Neural progenitor cell (in vitro differentiated cells): ENCODE results near the gene SLC35F3. TPM values are rescaled to one million over a fixed set of nuclear protein-coding genes. Genes with fewer than 3 reads are reported as not detected.

ENCODE experiments used
- DNase-seq: peaks from one replicate; pipeline ENCODE4 v3.0.0-alpha.2; 2016; ENCODE audit warnings: low spot score
- H2AFZ ChIP-seq: fragments of 200-600 bp; sonication (generic); replicated peaks from 2 replicates; pipeline ENCODE4 v1.6.1; 2016; ENCODE audit warnings: antibody characterized with exemption
- H3F3A ChIP-seq: fragments of 200-600 bp; sonication (generic); 2 replicates; pipeline ENCODE4 v1.6.1; 2016; ENCODE audit warnings: antibody characterized with exemption, low read depth
- H3K27ac ChIP-seq: fragments of 200-600 bp; sonication (generic); 2 replicates; pipeline ENCODE4 v1.5.1; 2016; ENCODE audit warnings: mild to moderate bottlenecking
- H3K27me3 ChIP-seq: fragments of 200-600 bp; sonication (generic); 2 replicates; pipeline ENCODE4 v1.6.1; 2016; ENCODE audit warnings: mild to moderate bottlenecking, moderate library complexity
- H3K36me3 ChIP-seq: fragments of 200-600 bp; sonication (generic); 2 replicates; pipeline ENCODE4 v1.5.1; 2016
- H3K4me1 ChIP-seq: fragments of 200-600 bp; sonication (generic); 2 replicates; pipeline ENCODE4 v1.6.1; 2016; ENCODE audit warnings: mixed run types
- H3K4me2 ChIP-seq: fragments of 200-600 bp; sonication (generic); 2 replicates; pipeline ENCODE4 v1.6.1; 2016
- H3K4me3 ChIP-seq: fragments of 200-600 bp; sonication (generic); 2 replicates; pipeline ENCODE4 v1.5.1; 2016
- H3K79me2 ChIP-seq: fragments of 200-600 bp; sonication (generic); 2 replicates; pipeline ENCODE4 v1.6.1; 2016; ENCODE audit warnings: low read depth
- H3K9ac ChIP-seq: fragments of 200-600 bp; sonication (generic); 2 replicates; pipeline ENCODE4 v1.6.1; 2016
- H3K9me3 ChIP-seq: fragments of 200-600 bp; sonication (generic); 2 replicates; pipeline ENCODE4 v1.5.1; 2016; ENCODE audit warnings: low read depth
- H4K20me1 ChIP-seq: fragments of 200-600 bp; sonication (generic); 2 replicates; pipeline ENCODE4 v1.6.1; 2016; ENCODE audit warnings: low read depth
- H3K27ac Mint-ChIP-seq: 3 replicates; pipeline ENCODE4 v1.8.0; 2021; ENCODE audit warnings: mixed read lengths
- H3K27me3 Mint-ChIP-seq: 2 replicates; pipeline ENCODE4 v1.8.0; 2022; ENCODE audit warnings: low read depth, mild to moderate bottlenecking, inconsistent platforms, moderate library complexity, mixed read lengths; ENCODE audit not compliant: insufficient read depth
- H3K36me3 Mint-ChIP-seq: 3 replicates; pipeline ENCODE4 v1.8.0; 2021; ENCODE audit warnings: mixed read lengths
- H3K4me1 Mint-ChIP-seq: 3 replicates; pipeline ENCODE4 v1.8.0; 2021; ENCODE audit warnings: mixed read lengths
- H3K4me3 Mint-ChIP-seq: 3 replicates; pipeline ENCODE4 v1.8.0; 2021; ENCODE audit warnings: mild to moderate bottlenecking, moderate library complexity, mixed read lengths
- H3K9me3 Mint-ChIP-seq: 3 replicates; pipeline ENCODE4 v1.8.0; 2020; ENCODE audit warnings: mixed read lengths
- EZH2 ChIP-seq: fragments of 200-600 bp; sonication (generic); IDR thresholded peaks from 2 replicates; pipeline ENCODE4 v1.6.1; 2017; ENCODE audit warnings: antibody characterized with exemption, mild to moderate bottlenecking, moderate library complexity
- EZH2phosphoT487 ChIP-seq: fragments of 200-600 bp; sonication (generic); IDR thresholded peaks from 2 replicates; pipeline ENCODE4 v1.6.1; 2017; ENCODE audit warnings: antibody characterized with exemption
- total RNA-seq: library from RNA; depleted of rRNA; stranded (reverse); fragments of >200 nt; gene quantifications from 2 replicates; pipeline ENCODE4 v1.2.3, GENCODE V29; 2015; ENCODE audit warnings: low replicate concordance
- TF ChIP-seq, protein P1 (sequence below): fragments of 200-600 bp; sonication (generic); IDR thresholded peaks from 2 replicates; pipeline ENCODE4 v1.5.1; 2017; ENCODE audit warnings: antibody characterized with exemption, mild to moderate bottlenecking

SLC35F3 gene
- total RNA-seq, 1 donor from 2014 or later, result 0.79 TPM

DNA sequence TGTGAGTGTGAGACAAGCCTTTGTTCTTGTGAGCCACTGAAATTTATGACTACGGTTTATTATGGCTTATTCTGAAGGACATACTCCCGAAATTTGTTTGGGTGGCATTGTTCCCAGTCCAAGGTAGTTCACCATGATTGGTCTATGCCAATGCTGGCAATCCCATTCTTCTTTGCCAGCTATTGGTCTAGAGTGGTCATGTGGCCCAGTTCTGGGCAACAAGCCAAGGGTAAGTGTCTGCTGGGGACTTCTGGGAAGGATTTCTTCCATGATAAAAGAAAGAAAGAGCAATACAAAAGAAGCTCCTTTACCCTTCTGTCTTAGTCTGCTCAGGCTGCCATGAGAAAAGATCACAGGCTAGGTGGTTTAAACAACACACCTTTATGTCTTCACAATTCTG, 201.6 kb downstream of the SLC35F3 start:
- Mint-ChIP-seq H3K4me3 (no peak overlapping the region), H3K27ac (no peak overlapping the region), H3K36me3 (no peaks in the 10 kb centered on the region), H3K9me3 (no peaks in the 10 kb centered on the region), H3K27me3 (peaks cover 2% of the 10 kb centered on the region), H3K4me1 (peaks cover 4% of the 10 kb centered on the region)
- Histone ChIP-seq H3K4me2 (no peak overlapping the region), H3K27me3 (no peaks in the 10 kb centered on the region), H3K4me3 (no peak overlapping the region), H3K9ac (no peak overlapping the region), H3K4me1 (no peaks in the 10 kb centered on the region), H3K79me2 (no peaks in the 10 kb centered on the region), H3F3A (no peaks in the 10 kb centered on the region), H3K27ac (no peak overlapping the region), H2AFZ (no peak overlapping the region), H3K9me3 (no peaks in the 10 kb centered on the region), H4K20me1 (no peaks in the 10 kb centered on the region), H3K36me3 (no peaks in the 10 kb centered on the region)
- DNase-seq, result no peak
- TF ChIP-seq EZH2, result no peak
- TF ChIP-seq, protein P1, sequence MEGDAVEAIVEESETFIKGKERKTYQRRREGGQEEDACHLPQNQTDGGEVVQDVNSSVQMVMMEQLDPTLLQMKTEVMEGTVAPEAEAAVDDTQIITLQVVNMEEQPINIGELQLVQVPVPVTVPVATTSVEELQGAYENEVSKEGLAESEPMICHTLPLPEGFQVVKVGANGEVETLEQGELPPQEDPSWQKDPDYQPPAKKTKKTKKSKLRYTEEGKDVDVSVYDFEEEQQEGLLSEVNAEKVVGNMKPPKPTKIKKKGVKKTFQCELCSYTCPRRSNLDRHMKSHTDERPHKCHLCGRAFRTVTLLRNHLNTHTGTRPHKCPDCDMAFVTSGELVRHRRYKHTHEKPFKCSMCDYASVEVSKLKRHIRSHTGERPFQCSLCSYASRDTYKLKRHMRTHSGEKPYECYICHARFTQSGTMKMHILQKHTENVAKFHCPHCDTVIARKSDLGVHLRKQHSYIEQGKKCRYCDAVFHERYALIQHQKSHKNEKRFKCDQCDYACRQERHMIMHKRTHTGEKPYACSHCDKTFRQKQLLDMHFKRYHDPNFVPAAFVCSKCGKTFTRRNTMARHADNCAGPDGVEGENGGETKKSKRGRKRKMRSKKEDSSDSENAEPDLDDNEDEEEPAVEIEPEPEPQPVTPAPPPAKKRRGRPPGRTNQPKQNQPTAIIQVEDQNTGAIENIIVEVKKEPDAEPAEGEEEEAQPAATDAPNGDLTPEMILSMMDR, result no peak
- no peak for TF ChIP-seq EZH2phosphoT487

DNA sequence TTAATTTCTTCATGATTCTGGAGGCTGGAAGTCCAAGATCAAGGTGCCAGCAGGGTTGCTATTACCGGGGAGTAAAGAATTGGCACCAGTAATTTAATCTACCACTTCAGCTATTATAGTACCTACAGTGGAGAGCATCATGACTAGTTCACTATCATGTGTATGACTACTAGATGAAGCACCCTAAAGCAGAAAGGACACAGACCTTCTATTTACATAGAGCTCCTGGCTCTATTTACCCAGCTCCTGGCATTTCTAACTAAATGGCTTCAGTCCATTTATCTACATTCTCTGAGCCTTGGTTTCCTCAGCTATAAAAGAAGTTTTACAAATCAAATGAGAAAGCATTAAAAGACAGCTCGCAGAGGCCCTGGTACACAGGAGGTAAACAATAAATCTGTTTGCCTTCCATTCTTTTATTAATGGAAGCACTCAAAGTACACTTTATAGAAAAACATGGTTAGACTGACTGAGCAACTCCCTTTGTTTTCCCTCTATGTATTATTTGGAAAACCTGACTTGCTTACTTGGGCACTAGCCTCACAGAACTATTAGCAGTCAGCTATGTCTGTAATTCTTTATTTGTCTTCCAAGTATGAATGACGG, 203.0 kb downstream of the SLC35F3 start:
- Histone ChIP-seq H3K27ac (no peak overlapping the region), H3K4me3 (no peak overlapping the region), H4K20me1 (no peaks in the 10 kb centered on the region), H3K4me2 (no peak overlapping the region), H2AFZ (no peak overlapping the region), H3K79me2 (no peaks in the 10 kb centered on the region), H3K27me3 (no peaks in the 10 kb centered on the region), H3K4me1 (no peaks in the 10 kb centered on the region), H3F3A (no peaks in the 10 kb centered on the region), H3K9ac (no peak overlapping the region), H3K36me3 (no peaks in the 10 kb centered on the region), H3K9me3 (no peaks in the 10 kb centered on the region)
- H3K27ac Mint-ChIP-seq, result no peak overlapping the region
- H3K27me3 Mint-ChIP-seq, result peaks cover 2% of the 10 kb centered on the region
- DNase-seq, result no peak
- no peak for TF ChIP-seq EZH2phosphoT487
- TF ChIP-seq, protein P1, result no peak
- no peak for TF ChIP-seq EZH2
- H3K9me3 Mint-ChIP-seq, result no peaks in the 10 kb centered on the region
- H3K4me1 Mint-ChIP-seq, result peaks cover 6% of the 10 kb centered on the region
- no peak overlapping the region for H3K4me3 Mint-ChIP-seq
- no peaks in the 10 kb centered on the region for H3K36me3 Mint-ChIP-seq

DNA sequence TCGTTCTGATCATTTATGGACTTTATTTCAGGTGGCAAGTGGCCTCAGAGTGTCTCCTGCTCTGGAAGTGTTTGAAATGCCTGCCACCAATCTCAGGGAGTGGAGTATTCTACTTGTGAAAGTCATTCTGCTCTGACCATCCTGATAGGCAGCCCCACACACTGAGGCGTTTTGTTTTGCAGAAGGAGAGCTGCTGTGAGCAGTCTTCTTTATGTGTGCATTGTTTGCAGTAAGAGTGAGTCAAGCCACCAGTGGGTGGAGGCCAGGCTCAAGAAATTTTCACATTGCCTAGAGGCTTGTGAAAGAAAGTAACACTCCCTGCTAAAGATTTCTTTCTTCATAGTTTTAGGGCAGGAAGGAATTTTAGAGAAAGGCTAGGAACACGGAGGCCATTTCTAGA, 204.4 kb downstream of the SLC35F3 start:
- H2AFZ ChIP-seq, result no peak overlapping the region
- no peaks in the 10 kb centered on the region for H3K9me3 ChIP-seq
- TF ChIP-seq EZH2phosphoT487, result no peak
- TF ChIP-seq, protein P1, result no peak
- TF ChIP-seq EZH2, result no peak
- no peaks in the 10 kb centered on the region for H3K36me3 Mint-ChIP-seq
- no peaks in the 10 kb centered on the region for H3K27me3 Mint-ChIP-seq
- no peaks in the 10 kb centered on the region for H3K36me3 ChIP-seq
- no peak overlapping the region for H3K27ac ChIP-seq
- no peaks in the 10 kb centered on the region for H3K79me2 ChIP-seq
- no peak overlapping the region for H3K4me2 ChIP-seq
- no peaks in the 10 kb centered on the region for H3K4me1 ChIP-seq
- H4K20me1 ChIP-seq, result no peaks in the 10 kb centered on the region
- H3F3A ChIP-seq, result no peaks in the 10 kb centered on the region
- no peak overlapping the region for H3K4me3 ChIP-seq
- peaks cover 6% of the 10 kb centered on the region for H3K4me1 Mint-ChIP-seq
- no peaks in the 10 kb centered on the region for H3K27me3 ChIP-seq
- no peaks in the 10 kb centered on the region for H3K9me3 Mint-ChIP-seq
- H3K9ac ChIP-seq, result no peak overlapping the region
- no peak overlapping the region for H3K27ac Mint-ChIP-seq
- DNase-seq, result no peak
- H3K4me3 Mint-ChIP-seq, result no peak overlapping the region
